ENCODE results near the gene GARIN5B.
A peak's percentile ranks its signal among the peaks of the same experiment; 100 is the strongest.

Gene GARIN5B

DNA sequence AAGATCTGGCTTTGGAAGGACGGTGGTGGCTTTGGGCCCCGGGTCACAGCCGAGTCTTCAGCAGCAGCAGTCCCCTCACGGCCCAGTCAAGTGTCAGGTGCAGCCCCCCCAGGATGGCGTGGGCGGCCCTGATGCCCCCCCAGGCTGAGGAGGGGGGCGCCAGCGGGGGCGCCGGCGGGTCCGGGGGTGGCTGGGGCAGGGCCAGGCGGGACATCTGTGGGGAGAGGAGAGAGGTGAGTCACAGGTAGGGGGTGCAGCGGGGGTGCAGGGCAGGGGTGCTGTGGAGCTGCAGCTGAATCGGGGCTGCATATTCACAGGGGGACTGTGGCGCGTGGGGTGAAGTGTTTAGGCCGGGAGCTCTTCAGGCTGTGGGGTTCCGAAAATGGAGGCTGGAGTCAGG, 2.9 kb upstream of the GARIN5B start:
- DNase-seq (ENCODE audit: insufficient read length): no peak
- no peak for TF ChIP-seq TAF1 (IDR thresholded peaks at IDR 0.05; ENCODE audit: borderline replicate concordance, low read depth, low read length)
- no peak for TF ChIP-seq POLR2A (IDR thresholded peaks at IDR 0.05; ENCODE audit: low read depth, low read length)
- no peak for TF ChIP-seq POLR2AphosphoS5 (IDR thresholded peaks at IDR 0.05; ENCODE audit: low read depth, low read length)
- FAIRE-seq: no peak

DNA sequence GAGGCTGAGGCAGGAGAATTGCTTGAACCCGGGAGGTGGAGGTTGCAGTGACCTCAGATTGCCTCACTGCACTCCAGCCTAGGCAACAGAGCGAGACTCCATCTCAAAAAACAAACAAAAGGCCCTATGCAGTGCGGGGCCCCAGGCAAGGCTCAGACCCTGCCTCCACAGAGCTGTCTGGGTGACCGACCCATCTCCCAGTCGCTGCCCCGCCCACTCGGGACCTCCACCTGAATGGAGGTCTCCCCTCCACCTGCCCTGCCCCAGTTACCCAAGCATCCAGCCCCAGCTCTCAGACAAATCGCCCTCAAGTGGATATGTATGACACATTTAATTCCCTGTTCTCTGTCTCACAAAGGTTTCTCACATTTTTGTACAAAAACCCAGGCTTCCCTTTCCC, 2.2 kb upstream of the GARIN5B start:
- no peak for TF ChIP-seq POLR2A (IDR thresholded peaks at IDR 0.05; ENCODE audit: low read depth, low read length)
- DNase-seq (ENCODE audit: insufficient read length): no peak
- FAIRE-seq: no peak

DNA sequence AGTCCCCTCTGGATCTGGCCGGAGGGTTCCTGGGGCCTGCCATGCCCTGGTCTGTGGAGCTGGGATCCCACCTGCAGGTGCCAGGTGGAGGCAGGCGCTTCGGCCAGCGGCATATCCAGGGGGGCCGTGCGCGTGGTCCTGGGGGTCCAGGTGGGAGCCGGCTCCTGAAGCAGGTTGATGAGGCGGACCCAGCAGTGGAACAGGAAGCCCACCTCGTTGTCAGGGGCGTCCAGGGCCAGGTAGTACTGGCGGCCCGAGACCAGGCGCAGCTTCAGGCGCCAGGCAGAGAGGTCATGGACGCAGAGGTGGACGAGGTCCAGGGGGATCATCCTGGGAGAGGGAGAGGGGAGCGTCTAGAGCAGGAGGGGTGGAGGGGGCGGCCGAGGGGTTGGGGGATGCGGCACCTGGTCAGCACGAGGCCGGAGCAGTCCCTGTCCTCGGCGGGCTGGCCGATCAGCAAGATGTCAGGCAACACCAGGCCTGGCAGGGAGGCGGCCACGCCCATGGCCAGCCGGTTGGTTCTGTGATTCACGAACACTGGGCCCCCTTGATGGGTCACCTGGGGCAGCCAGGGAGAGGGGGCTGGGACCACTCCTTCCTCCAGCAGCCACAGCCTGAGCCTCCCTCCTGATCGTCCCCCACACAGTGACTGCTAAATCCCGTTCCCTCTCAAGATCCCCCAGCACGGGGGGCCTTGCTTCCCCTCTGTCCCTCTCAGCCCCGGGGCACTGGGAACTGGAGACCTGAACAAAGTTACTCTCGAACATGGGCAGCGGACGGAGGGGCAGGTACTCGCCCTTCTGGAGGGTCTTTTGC, 678 bp downstream of the GARIN5B start:
- no peak for TF ChIP-seq TAF1 (IDR thresholded peaks at IDR 0.05; ENCODE audit: borderline replicate concordance, low read depth, low read length)
- FAIRE-seq (no peak), DNase-seq (ENCODE audit: insufficient read length) (no peak)

DNA sequence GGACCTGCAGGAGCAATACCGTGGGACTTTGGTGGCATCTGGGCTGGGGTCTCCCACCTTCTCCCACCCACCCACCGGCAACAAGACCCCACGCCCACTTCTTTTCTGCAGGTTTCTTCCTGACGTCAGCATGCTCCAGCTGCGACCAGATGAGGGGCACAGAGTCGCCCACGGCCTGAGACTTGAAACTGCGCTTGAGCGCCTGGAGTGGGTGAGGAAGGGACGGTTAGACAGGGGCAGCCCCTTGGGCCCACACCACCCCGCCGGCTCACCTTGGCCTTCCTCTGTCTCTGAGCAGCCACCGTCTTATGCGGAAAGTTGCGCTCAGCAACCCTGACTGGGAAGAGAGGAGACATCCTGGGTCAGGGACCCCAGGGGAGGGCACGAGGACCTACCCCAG, 2.2 kb downstream of the GARIN5B start:
- TF ChIP-seq TAF1 (IDR thresholded peaks at IDR 0.05; ENCODE audit: borderline replicate concordance, low read depth, low read length) (no peak), POLR2A (IDR thresholded peaks at IDR 0.05; ENCODE audit: low read depth, low read length) (no peak), POLR2AphosphoS5 (IDR thresholded peaks at IDR 0.05; ENCODE audit: low read depth, low read length) (no peak)
- no peak for DNase-seq (ENCODE audit: insufficient read length)
- no peak for FAIRE-seq

DNA sequence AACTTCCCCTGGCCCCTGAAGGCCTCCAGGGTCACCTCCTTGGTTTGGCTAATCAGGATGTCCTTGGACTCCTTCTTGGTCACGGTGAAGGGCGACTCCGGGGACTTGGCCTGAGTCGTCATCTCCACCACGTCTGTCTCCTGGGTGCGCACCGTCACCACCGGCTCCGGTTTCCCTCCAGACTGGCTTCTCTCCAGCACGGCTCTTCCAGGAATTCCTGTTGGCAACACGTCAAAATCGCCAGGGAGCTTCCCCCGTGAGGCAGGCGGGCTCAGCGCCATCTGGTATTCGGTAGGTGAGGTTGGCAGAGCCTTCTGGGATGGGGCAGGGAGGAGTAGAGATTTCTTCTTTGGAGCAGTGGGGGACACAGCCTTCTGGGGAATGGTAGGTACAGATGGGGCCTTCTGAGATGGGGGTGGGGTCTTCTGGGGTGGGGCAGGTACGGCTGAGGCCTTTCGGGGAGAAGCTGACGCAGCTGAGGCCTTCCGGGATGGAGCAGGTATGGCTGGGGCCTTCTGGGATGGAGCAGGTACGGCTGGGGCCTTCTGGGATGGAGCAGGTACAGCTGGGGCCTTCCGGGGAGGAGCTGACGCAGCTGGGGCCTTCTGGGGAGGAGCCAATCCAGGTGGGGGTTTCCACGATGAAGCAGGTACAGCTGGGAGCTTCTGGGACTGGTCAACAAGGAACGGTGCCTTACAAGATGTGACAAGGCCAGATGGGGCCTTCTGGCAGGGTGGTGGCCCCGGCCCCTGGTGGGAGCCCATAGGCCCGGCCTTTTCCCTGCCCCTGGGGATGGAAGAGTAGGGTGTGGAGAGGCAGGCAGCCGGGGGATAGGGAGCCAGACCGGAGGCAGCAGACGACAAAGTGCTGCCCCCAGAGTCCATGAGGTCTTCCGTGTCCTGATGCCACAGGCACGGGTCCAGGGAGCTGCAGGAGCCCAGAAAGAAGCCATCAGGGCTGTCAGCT, 3.8 kb downstream of the GARIN5B start:
- no peak for DNase-seq (ENCODE audit: insufficient read length)
- TF ChIP-seq TAF1 (IDR thresholded peaks at IDR 0.05; ENCODE audit: borderline replicate concordance, low read depth, low read length) (no peak), POLR2A (IDR thresholded peaks at IDR 0.05; ENCODE audit: low read depth, low read length) (no peak), POLR2AphosphoS5 (IDR thresholded peaks at IDR 0.05; ENCODE audit: low read depth, low read length) (no peak)
- no peak for FAIRE-seq

DNA sequence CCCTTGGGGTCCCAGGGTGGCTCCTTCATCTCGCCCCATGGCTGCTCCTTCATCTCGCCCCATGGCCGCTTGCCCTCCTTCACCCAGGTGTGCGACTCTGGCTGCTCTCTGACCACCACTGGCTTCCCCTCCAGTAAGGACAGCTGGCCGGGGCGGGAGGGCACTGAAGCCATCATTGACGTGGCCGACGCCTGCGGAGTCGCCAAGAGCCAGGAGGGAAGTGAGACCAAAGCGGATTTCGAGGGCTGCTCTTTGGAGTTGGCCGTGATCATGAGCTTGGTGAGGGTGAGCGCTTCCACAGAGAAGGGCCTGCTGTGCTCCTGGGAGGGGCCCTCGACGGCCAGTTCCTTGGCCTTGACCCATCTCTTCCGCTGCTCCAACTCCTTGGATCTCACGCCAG, 4.6 kb downstream of the GARIN5B start:
- no peak for FAIRE-seq
- no peak for DNase-seq (ENCODE audit: insufficient read length)
- TF ChIP-seq POLR2A (IDR thresholded peaks at IDR 0.05; ENCODE audit: low read depth, low read length) (no peak), TAF1 (IDR thresholded peaks at IDR 0.05; ENCODE audit: borderline replicate concordance, low read depth, low read length) (no peak), POLR2AphosphoS5 (IDR thresholded peaks at IDR 0.05; ENCODE audit: low read depth, low read length) (no peak)

DNA sequence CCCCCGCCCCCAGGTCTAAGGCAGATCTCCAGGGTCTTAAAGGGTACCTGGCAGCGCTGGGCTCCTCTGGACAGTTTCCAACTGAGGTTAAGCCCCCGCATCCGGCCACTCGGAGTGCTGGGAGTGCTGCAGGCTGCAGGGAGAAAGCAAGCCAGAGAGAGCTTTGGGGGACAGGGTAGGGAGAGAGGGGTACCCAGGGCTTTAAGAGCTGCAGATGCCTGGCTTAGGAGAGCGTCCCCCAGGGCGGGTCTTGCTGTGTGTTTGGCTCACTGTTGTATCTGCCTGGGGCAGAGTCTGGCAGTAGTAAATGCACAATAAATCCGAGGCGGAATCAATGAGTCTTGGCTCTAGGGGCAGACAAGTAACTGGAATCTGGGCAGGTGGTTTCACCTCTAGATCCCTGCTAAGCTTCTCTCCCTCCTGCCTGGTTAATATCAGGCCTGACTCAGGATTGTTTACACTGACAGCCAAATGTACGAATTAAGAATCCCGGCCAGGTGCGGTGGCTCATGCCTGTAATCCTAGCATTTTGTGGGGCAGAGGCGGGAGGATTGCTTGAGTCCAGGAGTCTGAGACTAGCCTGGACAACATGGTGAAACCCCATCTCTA, 7.7 kb downstream of the GARIN5B start:
- TF ChIP-seq TAF1 (IDR thresholded peaks at IDR 0.05; ENCODE audit: borderline replicate concordance, low read depth, low read length) (no peak), POLR2A (IDR thresholded peaks at IDR 0.05; ENCODE audit: low read depth, low read length) (no peak), POLR2AphosphoS5 (IDR thresholded peaks at IDR 0.05; ENCODE audit: low read depth, low read length) (no peak)
- FAIRE-seq: no peak

DNA sequence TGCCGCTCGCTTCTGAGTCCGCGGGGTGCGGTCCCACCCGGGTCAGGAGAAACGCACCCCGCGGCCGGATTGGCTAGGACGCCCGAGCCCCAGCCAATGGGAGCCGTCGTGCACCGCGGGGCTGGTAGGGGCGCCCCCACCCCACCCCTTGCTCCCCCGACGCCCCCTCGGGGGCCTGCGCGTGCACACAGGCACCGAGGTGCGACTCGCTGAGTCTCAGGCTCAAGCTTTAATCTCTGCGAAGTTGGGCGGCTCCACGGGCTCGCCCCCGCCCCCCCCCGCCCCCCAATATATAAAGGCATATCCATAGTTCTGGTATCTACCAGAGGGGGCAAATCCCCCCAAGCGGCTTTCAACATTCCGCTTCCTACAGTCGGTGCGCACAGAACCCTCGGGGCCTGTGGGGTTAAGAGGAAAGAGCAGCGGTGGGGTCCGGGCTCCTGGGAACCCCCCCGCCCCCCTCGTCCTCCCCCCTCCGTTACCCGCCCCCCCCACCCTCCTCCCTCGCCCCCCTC, 8.3 kb downstream of the GARIN5B start, which contains the start of gene COX6B2:
TSS of gene COX6B2 (minus strand) at position 22 of the 515 bp plus-strand sequence. CDS start 198 bp downstream, outside the sequence.
- DNase-seq (ENCODE audit: insufficient read length) (no peak), FAIRE-seq (no peak)
- TF ChIP-seq POLR2A (IDR thresholded peaks at IDR 0.05; ENCODE audit: low read depth, low read length): no peak
- TF ChIP-seq TAF1 (IDR thresholded peaks at IDR 0.05; ENCODE audit: borderline replicate concordance, low read depth, low read length): no peak
- TF ChIP-seq POLR2AphosphoS5 (IDR thresholded peaks at IDR 0.05; ENCODE audit: low read depth, low read length): no peak

More for the DNA sequence above, 7.7 kb downstream of the GARIN5B start:
- no peak for DNase-seq (ENCODE audit: insufficient read length)

DNA sequence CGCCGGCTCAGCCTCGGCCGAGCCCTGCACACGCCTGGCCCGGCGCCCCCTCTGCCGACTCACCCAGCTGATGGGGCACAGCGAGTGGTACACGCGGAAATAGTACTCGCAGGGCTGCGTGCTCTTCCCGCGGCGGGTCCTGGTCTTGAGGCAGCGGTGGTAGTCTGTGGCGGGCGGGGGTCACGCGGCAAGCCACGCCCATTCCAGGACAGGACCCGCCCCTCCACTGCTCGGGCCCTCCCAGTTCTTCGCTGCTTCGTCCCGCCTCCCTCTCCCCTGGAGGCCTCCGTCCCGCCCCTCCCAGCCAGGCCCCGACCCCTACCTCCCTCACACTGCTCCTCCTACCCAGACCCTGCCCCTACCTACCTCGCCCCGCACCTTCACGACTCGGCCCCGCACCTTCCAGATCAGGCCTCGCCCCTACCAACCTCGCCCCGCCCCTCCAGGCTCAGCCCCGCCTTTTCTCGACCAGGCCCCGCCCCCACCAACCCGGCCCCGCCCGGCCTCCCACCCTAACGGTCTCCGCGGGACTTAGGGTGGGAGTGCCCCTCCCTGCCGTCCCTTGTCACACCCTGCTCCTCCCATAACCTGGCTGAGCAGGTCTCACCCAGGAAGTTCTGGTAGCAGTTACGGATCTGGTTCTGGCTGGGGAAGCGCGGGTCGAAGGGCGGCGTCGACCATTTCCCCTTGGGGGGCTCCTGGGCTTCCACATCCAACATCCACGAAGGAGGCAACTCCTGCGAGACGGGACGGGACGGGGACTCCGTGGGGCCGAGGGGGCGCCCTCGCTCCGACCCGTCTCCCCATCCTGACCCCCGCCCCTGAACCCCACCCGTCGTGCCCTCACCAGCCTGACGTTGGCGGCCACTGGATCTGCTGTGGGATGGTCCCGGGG, 9.0 kb downstream of the GARIN5B start:
- no peak for TF ChIP-seq TAF1 (IDR thresholded peaks at IDR 0.05; ENCODE audit: borderline replicate concordance, low read depth, low read length)
- no peak for TF ChIP-seq POLR2AphosphoS5 (IDR thresholded peaks at IDR 0.05; ENCODE audit: low read depth, low read length)
- no peak for TF ChIP-seq POLR2A (IDR thresholded peaks at IDR 0.05; ENCODE audit: low read depth, low read length)
- FAIRE-seq (no peak), DNase-seq (ENCODE audit: insufficient read length) (peak; percentile 88)

DNA sequence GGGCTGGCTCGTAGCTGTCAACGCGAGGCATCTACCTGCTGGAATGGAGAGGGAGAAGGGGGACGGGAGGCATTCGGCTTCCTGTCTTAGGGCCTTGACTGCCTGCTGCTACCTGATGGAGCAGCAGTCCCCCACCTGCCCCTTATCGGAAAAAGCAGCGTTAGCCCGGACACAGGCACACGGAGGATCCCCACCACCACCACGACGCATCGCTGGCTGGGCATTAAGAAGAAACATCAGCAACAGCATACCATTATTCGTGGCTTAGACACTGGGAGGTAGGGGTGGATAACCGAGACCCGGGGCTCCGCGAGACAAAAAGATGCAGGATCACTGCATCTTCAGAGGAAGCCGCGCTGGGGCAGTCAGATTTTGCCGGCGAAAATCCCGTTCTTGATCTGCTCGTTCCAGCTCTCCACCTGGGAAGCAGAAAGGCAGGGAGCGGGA, 9.7 kb downstream of the GARIN5B start:
- DNase-seq (ENCODE audit: insufficient read length) (no peak), FAIRE-seq (no peak)
- TF ChIP-seq POLR2A (IDR thresholded peaks at IDR 0.05; ENCODE audit: low read depth, low read length) (no peak), POLR2AphosphoS5 (IDR thresholded peaks at IDR 0.05; ENCODE audit: low read depth, low read length) (no peak), TAF1 (IDR thresholded peaks at IDR 0.05; ENCODE audit: borderline replicate concordance, low read depth, low read length) (no peak)

Data from GM12892 (cell line).